HG03571 (cell line): ENCODE measurements around the gene ALAD.
"Not testable (repeated sequence)": the region's sequence is repeated elsewhere in the genome, so short reads cannot be mapped to it uniquely, and the experiment has no call there.

Source experiments
- ATAC-seq: cut with Tn5 transposase; IDR thresholded peaks from one replicate; pipeline ENCODE4 v1.9.1; 2021; ENCODE audit not compliant: unreplicated experiment

The ALAD gene

GRCh38 chr9:113375057-113376023 lies 25.7 kb downstream of the ALAD start:
- no peak for ATAC-seq

GRCh38 chr9:113373676-113374392 lies 27.2 kb downstream of the ALAD start:
- no peak for ATAC-seq

- no peak for ATAC-seq
These were observed 27.8 kb downstream of the ALAD start for GRCh38 chr9:113373256-113373655.

- no peak for ATAC-seq
These were observed 29.0 kb downstream of the ALAD start for GRCh38 chr9:113372059-113372458.

GRCh38 chr9:113370806-113371325 lies 30.2 kb downstream of the ALAD start:
- ATAC-seq: no peak

- ATAC-seq: no peak
These were observed 31.3 kb downstream of the ALAD start for GRCh38 chr9:113369855-113370140.

GRCh38 chr9:113368982-113369854 lies 31.9 kb downstream of the ALAD start:
- no peak for ATAC-seq

GRCh38 chr9:113368348-113368981 lies 32.6 kb downstream of the ALAD start:
- ATAC-seq: no peak

GRCh38 chr9:113365652-113366051 lies 35.4 kb downstream of the ALAD start:
- ATAC-seq: not testable (repeated sequence)

GRCh38 chr9:113364951-113365350 lies 36.1 kb downstream of the ALAD start:
- no peak for ATAC-seq

- no peak for ATAC-seq
These were observed 37.7 kb downstream of the ALAD start for GRCh38 chr9:113363336-113363735.

GRCh38 chr9:113361304-113362018 lies 39.6 kb downstream of the ALAD start:
- no peak for ATAC-seq

GRCh38 chr9:113360242-113360842 lies 40.7 kb downstream of the ALAD start:
- ATAC-seq: no peak

- ATAC-seq: no peak
These were observed 41.7 kb downstream of the ALAD start for GRCh38 chr9:113359385-113359784.

- no peak for ATAC-seq
These were observed 44.3 kb downstream of the ALAD start for GRCh38 chr9:113356686-113357292.

- no peak for ATAC-seq
These were observed 46.0 kb downstream of the ALAD start for GRCh38 chr9:113355040-113355596.

- no peak for ATAC-seq
These were observed 48.7 kb downstream of the ALAD start for GRCh38 chr9:113352411-113352810.

- ATAC-seq: no peak
These were observed 49.1 kb downstream of the ALAD start for GRCh38 chr9:113352006-113352405.

GRCh38 chr9:113350937-113351336 lies 50.1 kb downstream of the ALAD start:
- no peak for ATAC-seq
